Purkinje cell (primary cell): ENCODE data around the gene SKP1. TPM values are rescaled to one million over a fixed set of nuclear protein-coding genes. Genes with fewer than 3 reads are reported as not detected.

Experiments used
- polyA plus RNA-seq: library from polyadenylated mRNA; unstranded; fragments of >200 nt; fragmentation: Nextera tagmentation; gene quantifications from 2 replicates; pipeline ENCODE4 v1.2.1, GENCODE V29; 2014

SKP1 gene
- 2,494 and 3,378 TPM in 2 replicates for polyA plus RNA-seq

DNA sequence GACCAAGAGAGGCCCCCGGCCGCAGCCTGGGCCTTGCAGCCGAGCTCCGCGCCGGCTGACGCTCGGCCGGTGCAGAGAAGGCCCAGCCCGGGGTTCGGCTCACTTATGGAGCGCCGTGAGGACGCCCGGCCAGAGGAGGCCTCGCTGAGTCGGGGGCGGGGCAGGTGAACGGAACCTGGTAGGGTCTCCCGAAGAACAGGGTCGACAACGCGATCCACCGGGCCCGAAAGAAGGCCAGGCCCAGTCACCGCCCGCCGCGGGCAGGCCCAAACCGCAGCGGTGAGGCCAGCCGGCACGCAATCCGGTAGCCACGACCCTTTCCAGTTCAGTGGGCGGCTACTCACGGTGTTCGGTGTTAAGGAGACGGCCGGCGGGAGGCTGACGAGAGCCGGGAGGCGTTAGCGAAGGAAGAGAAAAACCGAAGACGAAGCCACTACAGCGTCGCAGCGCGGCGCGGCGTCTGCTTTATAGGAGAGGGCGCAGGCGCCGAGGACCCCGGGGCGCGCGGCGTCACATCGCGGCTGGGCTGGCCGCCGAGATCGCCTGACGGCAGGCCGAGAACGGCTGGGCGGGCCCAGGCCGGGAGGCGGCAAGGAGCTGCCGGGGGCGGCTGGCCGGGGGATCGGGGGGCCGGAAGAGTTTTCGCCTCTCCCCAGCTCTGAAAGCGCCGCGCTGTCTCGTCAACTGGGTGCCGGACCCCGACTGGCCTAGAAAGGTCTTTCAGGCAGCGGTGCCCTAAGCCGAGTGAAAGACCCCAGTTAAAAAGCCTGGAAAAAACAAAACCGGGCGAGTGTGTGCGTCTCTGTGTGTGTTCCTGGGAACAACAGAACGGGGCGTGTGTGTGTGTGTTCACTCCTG, at the start of gene SKP1:
Gene SKP1 (minus strand): TSS at position 440 of the 858 bp plus-strand sequence. CDS start 2,928 bp downstream, outside the sequence.

DNA sequence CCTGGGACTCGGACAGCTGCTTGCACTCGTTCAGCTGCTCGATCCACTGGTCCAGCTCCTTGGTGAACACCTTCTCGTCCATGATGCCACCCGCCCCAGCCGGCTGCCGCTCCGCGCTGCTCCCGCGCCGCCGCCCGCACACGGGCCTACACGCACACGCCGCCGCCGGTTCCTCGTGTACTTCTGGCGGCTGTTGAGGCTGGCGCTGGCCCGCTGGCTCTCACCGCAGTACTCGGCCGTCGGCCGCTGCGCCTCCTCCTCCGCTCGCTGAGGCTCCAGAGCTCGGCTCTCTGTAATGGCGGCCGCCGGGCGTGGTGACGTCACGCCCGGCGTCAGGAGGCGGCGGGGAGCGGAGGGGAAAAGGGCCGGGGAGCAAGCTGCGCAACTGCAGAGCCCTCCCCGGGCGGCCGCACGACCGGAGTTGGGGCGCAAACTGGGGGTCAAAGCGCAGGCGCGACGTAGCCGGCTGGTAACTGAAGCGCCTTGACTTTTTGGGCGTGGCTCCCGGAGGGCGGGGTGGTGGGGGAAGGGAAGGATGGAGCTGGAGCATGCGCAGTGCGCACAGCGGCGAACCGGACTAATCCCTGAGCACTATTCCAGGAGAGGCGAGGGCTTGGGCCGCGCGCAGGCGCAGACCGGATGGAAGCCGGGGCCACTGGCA, 49.2 kb upstream of the SKP1 start, which contains the start of gene PPP2CA:
Gene PPP2CA (minus strand): TSS at position 294 of the 661 bp plus-strand sequence. CDS start 212 bp downstream, at position 82.

DNA sequence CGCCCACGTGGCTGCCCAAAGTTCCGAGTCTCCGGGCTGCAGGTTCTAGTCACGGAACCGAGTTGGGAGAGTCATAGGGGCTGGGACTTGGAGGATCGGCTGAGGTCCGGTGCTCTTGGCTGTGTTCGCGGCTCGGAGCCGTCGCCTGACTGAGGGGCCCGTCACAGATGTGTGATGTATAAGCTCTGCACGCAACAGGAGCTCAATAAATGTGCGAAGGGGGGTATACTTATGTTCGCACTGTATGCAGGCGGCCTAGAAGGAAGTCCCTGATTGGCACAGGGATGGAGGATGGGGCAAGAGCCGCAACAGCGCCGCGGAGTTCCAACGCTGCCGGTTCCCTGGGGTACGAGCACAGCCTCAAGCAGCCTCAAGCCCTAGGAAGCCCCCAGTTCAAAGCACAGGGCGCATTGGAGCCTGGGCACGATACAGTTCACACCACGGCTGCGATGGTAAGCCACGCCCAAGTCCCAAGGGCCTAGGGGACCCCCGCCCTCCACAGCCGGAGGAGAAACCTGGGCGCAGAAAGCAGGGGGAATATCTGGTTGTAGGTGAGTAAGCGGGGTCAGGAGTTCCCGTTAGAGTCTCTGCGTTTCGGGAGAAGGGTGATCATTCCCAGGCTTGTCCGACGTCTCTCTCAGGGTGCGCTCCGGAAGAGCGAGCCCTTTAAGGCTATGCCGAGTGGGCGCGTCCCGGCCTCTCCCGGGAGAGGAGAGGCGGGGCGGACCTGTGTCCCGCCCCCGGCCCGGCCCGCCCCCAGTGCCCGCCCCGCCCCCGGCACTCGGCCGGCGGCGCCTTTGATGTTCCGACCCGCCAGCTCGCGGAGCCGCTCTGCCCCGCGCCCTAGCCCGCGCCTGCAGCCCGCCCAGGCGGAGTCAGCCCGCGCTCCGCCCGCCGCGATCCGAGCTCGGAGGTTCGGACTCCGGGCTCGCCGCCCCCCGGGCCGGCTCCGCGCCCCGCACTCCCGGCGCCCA, 62.6 kb downstream of the SKP1 start, which contains the start of gene TCF7:
Gene TCF7 (plus strand): TSS at position 780 of the 974 bp plus-strand sequence. CDS start 226 bp downstream, outside the sequence.

Other genes with a start within 250 kb of the SKP1 start
- 75.1 and 92.1 TPM in 2 replicates for gene C5orf15, start 208.3 kb downstream of the SKP1 start, polyA plus RNA-seq
- 433 and 434 TPM in 2 replicates for gene VDAC1, start 172.0 kb downstream of the SKP1 start, polyA plus RNA-seq
- 0.11 TPM in 1 of 2 replicates, not detected in the other for gene TCF7, start 62.3 kb downstream of the SKP1 start, polyA plus RNA-seq
- gene PPP2CA, start 49.1 kb upstream of the SKP1 start, polyA plus RNA-seq: 207 and 255 TPM in 2 replicates
- 25.0 and 32.4 TPM in 2 replicates for gene CDKL3, start 190.2 kb upstream of the SKP1 start, polyA plus RNA-seq
- 151 and 221 TPM in 2 replicates for gene UBE2B, start 194.6 kb upstream of the SKP1 start, polyA plus RNA-seq
- 17.1 and 28.7 TPM in 2 replicates for gene CDKN2AIPNL, start 234.9 kb upstream of the SKP1 start, polyA plus RNA-seq